ENCODE results near the gene SOBP. TPM values are rescaled to one million over a fixed set of nuclear protein-coding genes. Genes with fewer than 3 reads are reported as not detected.

The SOBP gene
- total and polyA plus RNA-seq, 2 experiments from 2014 or later: 1.5 to 3.0 TPM

GRCh38 chr6:107509506-107509905, 19.6 kb downstream of the SOBP start:
- peaks cover 40% of the 10 kb centered on the region for H3K4me1 Mint-ChIP-seq
- H3K36me3 Mint-ChIP-seq (ENCODE audit: low read depth): peaks cover 3% of the 10 kb centered on the region; the same call in 1 of the 3 replicates
- H3K4me2 ChIP-seq: no peak overlapping the region
- no peaks in the 10 kb centered on the region for H3F3A ChIP-seq (replicated peaks; ENCODE audit: low read depth)
- peak; percentile 33 for DNase-seq (ENCODE audit: low spot score)
- H3K27me3 Mint-ChIP-seq (ENCODE audit: insufficient read depth, low read depth, poor library complexity): no peaks in the 10 kb centered on the region
- TF ChIP-seq ZNF331 (CRISPR knock-in tag; IDR thresholded peaks at IDR 0.05; ENCODE audit: low read depth): no peak
- TF ChIP-seq JUNB (IDR thresholded peaks at IDR 0.05; ENCODE audit: unreplicated experiment): no peak
- TF ChIP-seq EZH2 (IDR thresholded peaks at IDR 0.05; ENCODE audit: low read depth, unreplicated experiment): no peak
- no peak for TF ChIP-seq POLR2AphosphoS5 (IDR thresholded peaks at IDR 0.05; ENCODE audit: low read depth)
- no peak for TF ChIP-seq EZH2phosphoT487 (IDR thresholded peaks at IDR 0.05; ENCODE audit: unreplicated experiment)
- TF ChIP-seq CREB1 (CRISPR knock-in tag; IDR thresholded peaks at IDR 0.05; ENCODE audit: low read depth): no peak
- no peak overlapping the region for H3K4me3 Mint-ChIP-seq
- 0 out of 2 replicates have a peak, but pooled peaks cover 3% of the 10 kb centered on the region for H3K9me2 ChIP-seq (ENCODE audit: insufficient read depth)
- H3K9me3 Mint-ChIP-seq: no peaks in the 10 kb centered on the region
- no peaks in the 10 kb centered on the region for H3K27me3 ChIP-seq (ENCODE audit: insufficient read depth)
- H4K20me1 ChIP-seq (replicated peaks; ENCODE audit: insufficient read depth): no peaks in the 10 kb centered on the region
- no peak overlapping the region for H2AFZ ChIP-seq
- H3K27ac Mint-ChIP-seq: no peak overlapping the region; the same call in 1 of the 2 replicates
- ATAC-seq: no peak
- H3K79me2 ChIP-seq (replicated peaks; ENCODE audit: insufficient read depth): no peaks in the 10 kb centered on the region
- H3K4me3 ChIP-seq: no peak overlapping the region
- H3K36me3 ChIP-seq (ENCODE audit: insufficient read depth): no peaks in the 10 kb centered on the region
- H3K27ac ChIP-seq (ENCODE audit: low read depth): peak overlapping the region; percentile 48; the same call in 1 of the 2 replicates
- peaks cover 38% of the 10 kb centered on the region for H3K4me1 ChIP-seq (ENCODE audit: insufficient read depth)

DNA sequence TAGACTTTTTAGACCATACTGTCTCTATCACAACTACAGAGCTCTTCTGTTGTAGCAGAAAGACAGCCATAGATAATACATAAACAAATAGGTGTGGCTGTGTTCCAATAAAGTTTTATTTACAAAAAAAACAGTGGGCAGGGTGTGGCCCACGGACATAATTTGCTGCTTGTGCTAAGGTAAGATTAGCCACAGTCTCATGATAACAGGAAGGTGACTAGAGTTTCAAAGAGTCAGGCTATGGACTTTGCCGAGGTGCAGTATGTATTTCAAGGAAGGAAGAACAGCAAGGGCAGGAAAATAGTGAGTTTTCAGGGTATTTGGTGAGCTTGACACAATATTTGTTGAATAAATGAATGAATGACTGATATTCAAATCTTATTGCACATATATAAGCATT, 20.2 kb downstream of the SOBP start:
- Mint-ChIP-seq H3K4me3 (no peak overlapping the region), H3K4me1 (peaks cover 38% of the 10 kb centered on the region), H3K27ac (no peak overlapping the region), H3K9me3 (peaks cover 3% of the 10 kb centered on the region; the same call in 2 of the 3 replicates), H3K36me3 (ENCODE audit: low read depth) (peaks cover 9% of the 10 kb centered on the region; the same call in 2 of the 3 replicates), H3K27me3 (ENCODE audit: insufficient read depth, low read depth, poor library complexity) (no peaks in the 10 kb centered on the region)
- Histone ChIP-seq H3K4me1 (ENCODE audit: insufficient read depth) (peaks cover 38% of the 10 kb centered on the region), H3F3A (replicated peaks; ENCODE audit: low read depth) (no peaks in the 10 kb centered on the region), H3K79me2 (replicated peaks; ENCODE audit: insufficient read depth) (no peaks in the 10 kb centered on the region), H3K27ac (ENCODE audit: low read depth) (peak overlapping the region; percentile 48; the same call in 1 of the 2 replicates), H3K9me2 (ENCODE audit: insufficient read depth) (0 out of 2 replicates have a peak, but pooled peaks cover 3% of the 10 kb centered on the region), H4K20me1 (replicated peaks; ENCODE audit: insufficient read depth) (no peaks in the 10 kb centered on the region), H3K4me3 (no peak overlapping the region), H3K4me2 (no peak overlapping the region), H2AFZ (no peak overlapping the region), H3K36me3 (ENCODE audit: insufficient read depth) (no peaks in the 10 kb centered on the region), H3K27me3 (ENCODE audit: insufficient read depth) (no peaks in the 10 kb centered on the region)
- TF ChIP-seq NANOG (IDR thresholded peaks at IDR 0.05; ENCODE audit: borderline replicate concordance) (no peak), POLR2AphosphoS5 (IDR thresholded peaks at IDR 0.05; ENCODE audit: low read depth) (no peak), ZNF331 (CRISPR knock-in tag; IDR thresholded peaks at IDR 0.05; ENCODE audit: low read depth) (no peak), STAT1 (IDR thresholded peaks at IDR 0.05; ENCODE audit: unreplicated experiment) (no peak)
- DNase-seq (ENCODE audit: low spot score) (no peak), ATAC-seq (no peak)

- H3K36me3 ChIP-seq (ENCODE audit: insufficient read depth): no peaks in the 10 kb centered on the region
- TF ChIP-seq CREB1 (CRISPR knock-in tag; IDR thresholded peaks at IDR 0.05; ENCODE audit: low read depth) (no peak), POLR2AphosphoS5 (IDR thresholded peaks at IDR 0.05; ENCODE audit: low read depth) (no peak), ZNF331 (CRISPR knock-in tag; IDR thresholded peaks at IDR 0.05; ENCODE audit: low read depth) (no peak), EZH2 (IDR thresholded peaks at IDR 0.05; ENCODE audit: low read depth, unreplicated experiment) (no peak), ZNF114 (CRISPR knock-in tag; IDR thresholded peaks at IDR 0.05) (no peak), JUNB (IDR thresholded peaks at IDR 0.05; ENCODE audit: unreplicated experiment) (no peak), NANOG (IDR thresholded peaks at IDR 0.05; ENCODE audit: borderline replicate concordance) (no peak), EZH2phosphoT487 (IDR thresholded peaks at IDR 0.05; ENCODE audit: unreplicated experiment) (no peak), REST (IDR thresholded peaks at IDR 0.05; ENCODE audit: unreplicated experiment) (no peak), STAT1 (IDR thresholded peaks at IDR 0.05; ENCODE audit: unreplicated experiment) (no peak)
- TF ChIP-seq, protein P1, sequence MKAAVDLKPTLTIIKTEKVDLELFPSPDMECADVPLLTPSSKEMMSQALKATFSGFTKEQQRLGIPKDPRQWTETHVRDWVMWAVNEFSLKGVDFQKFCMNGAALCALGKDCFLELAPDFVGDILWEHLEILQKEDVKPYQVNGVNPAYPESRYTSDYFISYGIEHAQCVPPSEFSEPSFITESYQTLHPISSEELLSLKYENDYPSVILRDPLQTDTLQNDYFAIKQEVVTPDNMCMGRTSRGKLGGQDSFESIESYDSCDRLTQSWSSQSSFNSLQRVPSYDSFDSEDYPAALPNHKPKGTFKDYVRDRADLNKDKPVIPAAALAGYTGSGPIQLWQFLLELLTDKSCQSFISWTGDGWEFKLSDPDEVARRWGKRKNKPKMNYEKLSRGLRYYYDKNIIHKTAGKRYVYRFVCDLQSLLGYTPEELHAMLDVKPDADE (IDR thresholded peaks at IDR 0.05): no peak
These were observed 21.6 kb downstream of the SOBP start for GRCh38 chr6:107511511-107511993.

More at GRCh38 chr6:107511511-107511993, 21.6 kb downstream of the SOBP start:
- no peaks in the 10 kb centered on the region for H3F3A ChIP-seq (replicated peaks; ENCODE audit: low read depth)
- Mint-ChIP-seq H3K4me3 (no peak overlapping the region), H3K36me3 (ENCODE audit: low read depth) (peaks cover 16% of the 10 kb centered on the region), H3K9me3 (peaks cover 4% of the 10 kb centered on the region; the same call in 2 of the 3 replicates), H3K27ac (peak overlapping the region; percentile 44; the same call in 1 of the 2 replicates), H3K4me1 (peaks cover 38% of the 10 kb centered on the region), H3K27me3 (ENCODE audit: insufficient read depth, low read depth, poor library complexity) (no peaks in the 10 kb centered on the region)
- H3K9me2 ChIP-seq (ENCODE audit: insufficient read depth): 0 out of 2 replicates have a peak, but pooled peaks cover 3% of the 10 kb centered on the region
- no peaks in the 10 kb centered on the region for H3K79me2 ChIP-seq (replicated peaks; ENCODE audit: insufficient read depth)
- ATAC-seq: no peak
- no peak overlapping the region for H3K4me3 ChIP-seq
- no peak for DNase-seq (ENCODE audit: low spot score)
- no peak overlapping the region for H2AFZ ChIP-seq
- H3K4me1 ChIP-seq (ENCODE audit: insufficient read depth): peaks cover 38% of the 10 kb centered on the region
- H3K4me2 ChIP-seq: peak overlapping the region; percentile 11
- H4K20me1 ChIP-seq (replicated peaks; ENCODE audit: insufficient read depth): no peaks in the 10 kb centered on the region
- H3K27ac ChIP-seq (ENCODE audit: low read depth): no peak overlapping the region
- no peaks in the 10 kb centered on the region for H3K27me3 ChIP-seq (ENCODE audit: insufficient read depth)
